ENCODE measurements around the gene GEMIN7. TPM values are rescaled to one million over a fixed set of nuclear protein-coding genes. Genes with fewer than 3 reads are reported as not detected.

Gene GEMIN7
- total and polyA plus RNA-seq, 2 of the 13 experiments (the other 11 are each of a cell fraction or from before 2014, with no cell fraction given), result 24.1 to 30.6 TPM

DNA sequence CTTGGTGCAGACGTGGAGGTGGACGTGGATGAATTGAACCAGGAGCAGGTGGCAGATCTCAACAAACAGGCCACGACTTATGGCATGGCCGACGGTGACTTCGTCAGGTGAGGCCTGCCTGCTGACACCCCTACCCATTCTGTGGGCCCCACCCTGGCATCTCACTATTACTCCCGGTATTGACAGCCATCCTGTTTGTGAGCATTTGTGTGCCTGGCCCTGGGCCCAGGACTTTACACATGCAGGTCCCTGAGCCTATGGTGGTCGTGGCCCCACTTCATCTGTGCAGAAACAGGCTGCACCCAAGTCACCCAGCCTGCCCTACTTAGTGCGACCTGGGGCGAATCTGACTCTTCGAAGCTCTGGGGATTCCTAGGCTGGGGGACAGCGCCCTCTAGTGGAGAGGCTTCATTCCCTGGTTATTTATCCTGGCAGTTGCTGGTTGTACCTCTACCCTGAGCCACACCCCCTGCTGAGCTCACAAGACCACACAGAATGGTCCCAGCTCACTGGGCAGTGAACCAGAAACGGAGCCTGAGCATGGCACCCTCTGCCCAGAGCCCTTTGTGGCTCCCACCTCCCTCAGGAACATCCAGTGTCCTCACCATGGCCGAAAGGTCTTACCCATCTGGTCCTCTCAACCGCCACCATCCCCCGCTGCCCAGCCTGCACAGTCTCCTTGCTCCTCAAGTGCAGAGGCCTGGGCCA lies 19.6 kb upstream of the GEMIN7 start (continued):
- no peak for TF ChIP-seq ZBTB8A (CRISPR knock-in tag; IDR thresholded peaks at IDR 0.05; ENCODE audit: borderline replicate concordance, low read depth)
- TF ChIP-seq, protein P1, sequence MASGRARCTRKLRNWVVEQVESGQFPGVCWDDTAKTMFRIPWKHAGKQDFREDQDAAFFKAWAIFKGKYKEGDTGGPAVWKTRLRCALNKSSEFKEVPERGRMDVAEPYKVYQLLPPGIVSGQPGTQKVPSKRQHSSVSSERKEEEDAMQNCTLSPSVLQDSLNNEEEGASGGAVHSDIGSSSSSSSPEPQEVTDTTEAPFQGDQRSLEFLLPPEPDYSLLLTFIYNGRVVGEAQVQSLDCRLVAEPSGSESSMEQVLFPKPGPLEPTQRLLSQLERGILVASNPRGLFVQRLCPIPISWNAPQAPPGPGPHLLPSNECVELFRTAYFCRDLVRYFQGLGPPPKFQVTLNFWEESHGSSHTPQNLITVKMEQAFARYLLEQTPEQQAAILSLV (CRISPR knock-in tag; IDR thresholded peaks at IDR 0.05; ENCODE audit: borderline replicate concordance), result no peak
- no peak for TF ChIP-seq RFXANK (CRISPR knock-in tag; IDR thresholded peaks at IDR 0.05)
- TF ChIP-seq ZNF768 (CRISPR knock-in tag; IDR thresholded peaks at IDR 0.05), result no peak
- no peak for TF ChIP-seq SALL2 (CRISPR knock-in tag; IDR thresholded peaks at IDR 0.05)
- TF ChIP-seq ZMYM4 (CRISPR knock-in tag; IDR thresholded peaks at IDR 0.05), result no peak
- TF ChIP-seq RBM22 (optimal IDR thresholded peaks at IDR 0.05; ENCODE audit: low read length), result peak; percentile 19
- TF ChIP-seq, protein P2, sequence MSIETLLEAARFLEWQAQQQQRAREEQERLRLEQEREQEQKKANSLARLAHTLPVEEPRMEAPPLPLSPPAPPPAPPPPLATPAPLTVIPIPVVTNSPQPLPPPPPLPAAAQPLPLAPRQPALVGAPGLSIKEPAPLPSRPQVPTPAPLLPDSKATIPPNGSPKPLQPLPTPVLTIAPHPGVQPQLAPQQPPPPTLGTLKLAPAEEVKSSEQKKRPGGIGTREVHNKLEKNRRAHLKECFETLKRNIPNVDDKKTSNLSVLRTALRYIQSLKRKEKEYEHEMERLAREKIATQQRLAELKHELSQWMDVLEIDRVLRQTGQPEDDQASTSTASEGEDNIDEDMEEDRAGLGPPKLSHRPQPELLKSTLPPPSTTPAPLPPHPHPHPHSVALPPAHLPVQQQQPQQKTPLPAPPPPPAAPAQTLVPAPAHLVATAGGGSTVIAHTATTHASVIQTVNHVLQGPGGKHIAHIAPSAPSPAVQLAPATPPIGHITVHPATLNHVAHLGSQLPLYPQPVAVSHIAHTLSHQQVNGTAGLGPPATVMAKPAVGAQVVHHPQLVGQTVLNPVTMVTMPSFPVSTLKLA (IDR thresholded peaks at IDR 0.05), result no peak
- TF ChIP-seq ZNF296 (CRISPR knock-in tag; conservative IDR thresholded peaks at IDR 0.05), result no peak
- no peak for TF ChIP-seq ZNF552 (CRISPR knock-in tag; IDR thresholded peaks at IDR 0.05; ENCODE audit: borderline replicate concordance)
- TF ChIP-seq, protein P3, sequence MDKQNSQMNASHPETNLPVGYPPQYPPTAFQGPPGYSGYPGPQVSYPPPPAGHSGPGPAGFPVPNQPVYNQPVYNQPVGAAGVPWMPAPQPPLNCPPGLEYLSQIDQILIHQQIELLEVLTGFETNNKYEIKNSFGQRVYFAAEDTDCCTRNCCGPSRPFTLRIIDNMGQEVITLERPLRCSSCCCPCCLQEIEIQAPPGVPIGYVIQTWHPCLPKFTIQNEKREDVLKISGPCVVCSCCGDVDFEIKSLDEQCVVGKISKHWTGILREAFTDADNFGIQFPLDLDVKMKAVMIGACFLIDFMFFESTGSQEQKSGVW (CRISPR knock-in tag; IDR thresholded peaks at IDR 0.05; ENCODE audit: borderline replicate concordance), result no peak
- peak; percentile 52 for TF ChIP-seq SALL1 (CRISPR knock-in tag; IDR thresholded peaks at IDR 0.05)
- TF ChIP-seq ZNF317 (CRISPR knock-in tag; IDR thresholded peaks at IDR 0.05), result no peak
- TF ChIP-seq NFKB2 (CRISPR knock-in tag; IDR thresholded peaks at IDR 0.05; ENCODE audit: borderline replicate concordance), result peak; percentile 41; the same call in 1 of the 2 replicates
- no peak for TF ChIP-seq ZNF225 (CRISPR knock-in tag; IDR thresholded peaks at IDR 0.05)
- TF ChIP-seq JUN (CRISPR knock-in tag; IDR thresholded peaks at IDR 0.05), result no peak
- TF ChIP-seq HIVEP1 (CRISPR knock-in tag; IDR thresholded peaks at IDR 0.05), result 0 out of 2 replicates have a peak, but pooled peaks have one; percentile 28
- TF ChIP-seq NONO (IDR thresholded peaks at IDR 0.05), result no peak
- TF ChIP-seq NONO (CRISPR knock-in tag; conservative IDR thresholded peaks at IDR 0.05), result no peak
- no peak for TF ChIP-seq ZNF274 (CRISPR knock-in tag; IDR thresholded peaks at IDR 0.05)
- no peak for TF ChIP-seq ATF1 (CRISPR knock-in tag; IDR thresholded peaks at IDR 0.05)
- no peak for TF ChIP-seq GATAD1 (CRISPR knock-in tag; IDR thresholded peaks at IDR 0.05)
- no peak for TF ChIP-seq ZNF761 (CRISPR knock-in tag; conservative IDR thresholded peaks at IDR 0.05)
- TF ChIP-seq, protein P4, sequence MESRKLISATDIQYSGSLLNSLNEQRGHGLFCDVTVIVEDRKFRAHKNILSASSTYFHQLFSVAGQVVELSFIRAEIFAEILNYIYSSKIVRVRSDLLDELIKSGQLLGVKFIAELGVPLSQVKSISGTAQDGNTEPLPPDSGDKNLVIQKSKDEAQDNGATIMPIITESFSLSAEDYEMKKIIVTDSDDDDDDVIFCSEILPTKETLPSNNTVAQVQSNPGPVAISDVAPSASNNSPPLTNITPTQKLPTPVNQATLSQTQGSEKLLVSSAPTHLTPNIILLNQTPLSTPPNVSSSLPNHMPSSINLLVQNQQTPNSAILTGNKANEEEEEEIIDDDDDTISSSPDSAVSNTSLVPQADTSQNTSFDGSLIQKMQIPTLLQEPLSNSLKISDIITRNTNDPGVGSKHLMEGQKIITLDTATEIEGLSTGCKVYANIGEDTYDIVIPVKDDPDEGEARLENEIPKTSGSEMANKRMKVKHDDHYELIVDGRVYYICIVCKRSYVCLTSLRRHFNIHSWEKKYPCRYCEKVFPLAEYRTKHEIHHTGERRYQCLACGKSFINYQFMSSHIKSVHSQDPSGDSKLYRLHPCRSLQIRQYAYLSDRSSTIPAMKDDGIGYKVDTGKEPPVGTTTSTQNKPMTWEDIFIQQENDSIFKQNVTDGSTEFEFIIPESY (CRISPR knock-in tag; IDR thresholded peaks at IDR 0.05), result 0 out of 2 replicates have a peak, but pooled peaks have one; percentile 21
- TF ChIP-seq, protein P5, sequence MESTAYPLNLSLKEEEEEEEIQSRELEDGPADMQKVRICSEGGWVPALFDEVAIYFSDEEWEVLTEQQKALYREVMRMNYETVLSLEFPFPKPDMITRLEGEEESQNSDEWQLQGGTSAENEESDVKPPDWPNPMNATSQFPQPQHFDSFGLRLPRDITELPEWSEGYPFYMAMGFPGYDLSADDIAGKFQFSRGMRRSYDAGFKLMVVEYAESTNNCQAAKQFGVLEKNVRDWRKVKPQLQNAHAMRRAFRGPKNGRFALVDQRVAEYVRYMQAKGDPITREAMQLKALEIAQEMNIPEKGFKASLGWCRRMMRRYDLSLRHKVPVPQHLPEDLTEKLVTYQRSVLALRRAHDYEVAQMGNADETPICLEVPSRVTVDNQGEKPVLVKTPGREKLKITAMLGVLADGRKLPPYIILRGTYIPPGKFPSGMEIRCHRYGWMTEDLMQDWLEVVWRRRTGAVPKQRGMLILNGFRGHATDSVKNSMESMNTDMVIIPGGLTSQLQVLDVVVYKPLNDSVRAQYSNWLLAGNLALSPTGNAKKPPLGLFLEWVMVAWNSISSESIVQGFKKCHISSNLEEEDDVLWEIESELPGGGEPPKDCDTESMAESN (CRISPR knock-in tag; conservative IDR thresholded peaks at IDR 0.05), result no peak
